Gastroesophageal sphincter (tissue), 3 donors: ENCODE results near the gene S100A16.
A peak's percentile ranks its signal among the peaks of the same experiment; 100 is the strongest.

Experiments used
- CTCF ChIP-seq, 4 experiments: fragments of 200-600 bp in 2 of 4; fragments of 450-650 bp in 2 of 4; sonication (generic) in 1 of 4; IDR thresholded peaks; one replicate each; pipeline ENCODE4 v1.5.1; 2017 to 2019; ENCODE audit warnings: antibody characterized with exemption in 4 of 4, mild to moderate bottlenecking in 2 of 4, moderate library complexity in 2 of 4
- EP300 ChIP-seq: sonication (generic); formaldehyde crosslinking; IDR thresholded peaks from one replicate; pipeline ENCODE4 v1.6.1; 2017; ENCODE audit warnings: antibody characterized with exemption, mild to moderate bottlenecking
- POLR2A ChIP-seq, 2 donors: fragments of 450-650 bp; IDR thresholded peaks; one replicate each; pipeline ENCODE4 v1.6.1; 2017; ENCODE audit warnings: antibody characterized with exemption in 2 of 2, mild to moderate bottlenecking in 2 of 2, moderate library complexity in 1 of 2

DNA sequence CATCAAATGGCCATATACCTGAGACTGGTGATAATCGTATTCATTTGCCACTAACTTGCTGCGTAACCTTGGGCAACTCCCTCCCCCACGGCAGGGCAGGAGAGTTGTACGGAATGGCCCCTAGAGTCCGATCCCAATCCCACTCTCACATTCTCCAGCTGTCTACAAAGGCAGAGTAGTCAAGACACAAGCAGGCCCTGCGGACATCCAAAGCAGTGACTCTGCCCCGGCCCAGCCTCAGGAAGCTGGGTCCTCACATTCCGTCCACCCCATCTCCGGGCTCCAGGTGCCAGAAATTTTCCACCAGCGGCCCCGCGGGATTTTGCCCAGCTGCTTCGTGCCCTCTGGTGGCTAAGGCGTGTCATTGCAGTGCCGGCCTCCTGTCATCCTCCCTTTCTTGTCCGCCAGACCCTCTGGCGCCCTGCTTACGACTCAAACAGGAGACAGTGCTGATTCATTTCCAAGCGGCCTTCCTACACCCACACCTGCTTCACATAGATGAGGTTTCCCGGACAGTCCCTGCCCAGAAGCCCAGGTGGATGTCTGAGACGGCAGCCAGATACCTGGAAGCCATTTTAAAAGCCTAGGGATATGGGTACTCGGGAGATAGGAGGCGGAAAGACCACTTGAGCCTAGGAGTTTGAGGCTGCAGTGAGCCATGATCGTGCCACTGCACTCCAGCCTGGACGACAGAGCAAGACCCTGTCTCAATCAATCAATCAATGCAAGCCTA lies 44.4 kb downstream of the S100A16 start:
- TF ChIP-seq CTCF (IDR thresholded peaks at IDR 0.05) (peak; percentile 98 to 100 (median 100)), EP300 (no peak), POLR2A (IDR thresholded peaks at IDR 0.05) (no peak)
